ENCODE results near the gene SPEN. TPM values are rescaled to one million over a fixed set of nuclear protein-coding genes. Genes with fewer than 3 reads are reported as not detected.
"Not testable (repeated sequence)": the region's sequence is repeated elsewhere in the genome, so short reads cannot be mapped to it uniquely, and the experiment has no call there.

The SPEN gene
- total RNA-seq, 1 donor from 2014 or later, result 21.4 TPM

DNA sequence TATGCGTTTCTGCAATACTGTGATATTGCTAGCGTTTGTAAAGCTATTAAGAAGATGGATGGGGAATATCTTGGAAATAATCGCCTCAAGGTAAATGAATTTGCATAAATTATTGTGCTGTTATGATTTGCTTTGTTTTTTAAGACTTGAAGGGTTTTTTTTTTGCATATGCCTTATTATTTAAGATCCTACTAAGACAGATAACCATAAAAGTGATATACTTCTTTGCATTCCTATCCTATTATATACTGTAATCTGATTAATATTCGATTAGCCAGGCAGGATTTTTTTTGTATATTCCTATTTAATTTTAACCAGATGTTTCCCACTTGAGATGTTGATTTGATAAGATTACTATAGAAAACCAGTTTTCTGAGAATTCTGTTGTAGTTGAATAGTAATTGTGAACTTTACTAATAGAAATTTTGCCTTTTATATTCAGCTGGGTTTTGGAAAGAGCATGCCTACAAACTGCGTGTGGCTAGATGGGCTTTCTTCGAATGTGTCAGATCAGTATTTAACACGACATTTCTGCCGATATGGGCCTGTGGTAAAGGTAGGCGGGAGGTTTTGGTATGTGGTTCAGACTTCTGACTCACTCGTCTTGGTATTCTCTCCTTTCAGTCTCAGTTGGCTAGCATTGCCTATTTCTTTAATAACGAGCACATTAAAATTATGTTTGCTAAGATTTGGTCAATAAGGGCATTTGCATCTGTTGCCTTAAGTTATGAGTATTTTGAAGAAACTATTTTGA is 71.6 kb downstream of the SPEN start:
- intact Hi-C loops (cut with DNase I), result no loop called here

GRCh38 chr1:15923241-15923640 is 75.7 kb downstream of the SPEN start:
- intact Hi-C loops (cut with DNase I), result no loop called here
- DNase-seq (ENCODE audit: missing footprints) (no peak), ATAC-seq (no peak)

More for the DNA sequence above, 71.6 kb downstream of the SPEN start:
- no peak for ATAC-seq
- no peak for DNase-seq (ENCODE audit: missing footprints)

- intact Hi-C loops (cut with DNase I); ATAC-seq; DNase-seq (ENCODE audit: missing footprints): not testable (repeated sequence)
Observed at GRCh38 chr1:15926448-15926847, 78.9 kb downstream of the SPEN start.

DNA sequence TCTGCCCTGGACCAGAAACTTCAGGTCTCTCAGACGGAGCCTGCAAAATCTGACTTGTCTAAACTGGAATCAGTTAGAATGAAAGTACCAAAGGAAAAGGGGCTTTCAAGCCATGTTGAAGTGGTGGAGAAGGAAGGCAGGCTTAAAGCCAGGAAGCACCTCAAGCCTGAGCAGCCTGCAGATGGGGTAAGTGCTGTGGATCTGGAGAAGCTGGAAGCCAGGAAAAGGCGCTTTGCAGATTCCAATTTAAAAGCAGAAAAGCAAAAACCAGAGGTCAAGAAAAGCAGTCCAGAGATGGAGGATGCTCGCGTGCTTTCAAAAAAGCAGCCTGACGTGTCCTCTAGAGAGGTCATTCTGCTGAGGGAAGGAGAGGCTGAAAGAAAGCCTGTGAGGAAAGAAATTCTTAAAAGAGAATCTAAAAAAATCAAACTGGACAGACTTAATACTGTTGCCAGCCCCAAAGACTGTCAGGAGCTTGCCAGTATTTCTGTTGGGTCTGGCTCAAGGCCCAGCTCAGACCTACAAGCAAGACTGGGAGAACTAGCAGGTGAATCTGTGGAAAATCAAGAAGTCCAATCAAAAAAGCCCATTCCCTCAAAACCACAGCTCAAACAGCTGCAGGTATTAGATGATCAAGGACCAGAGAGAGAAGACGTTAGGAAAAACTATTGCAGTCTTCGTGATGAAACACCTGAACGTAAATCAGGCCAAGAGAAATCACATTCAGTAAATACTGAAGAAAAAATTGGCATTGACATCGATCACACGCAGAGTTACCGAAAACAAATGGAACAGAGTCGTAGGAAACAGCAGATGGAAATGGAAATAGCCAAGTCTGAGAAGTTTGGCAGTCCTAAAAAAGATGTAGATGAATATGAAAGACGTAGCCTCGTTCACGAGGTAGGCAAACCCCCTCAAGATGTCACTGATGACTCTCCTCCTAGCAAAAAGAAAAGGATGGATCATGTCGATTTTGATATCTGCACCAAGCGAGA is 81.8 kb downstream of the SPEN start:
- ATAC-seq (no peak), DNase-seq (ENCODE audit: missing footprints) (no peak)
- intact Hi-C loops (cut with DNase I), result no loop called here

DNA sequence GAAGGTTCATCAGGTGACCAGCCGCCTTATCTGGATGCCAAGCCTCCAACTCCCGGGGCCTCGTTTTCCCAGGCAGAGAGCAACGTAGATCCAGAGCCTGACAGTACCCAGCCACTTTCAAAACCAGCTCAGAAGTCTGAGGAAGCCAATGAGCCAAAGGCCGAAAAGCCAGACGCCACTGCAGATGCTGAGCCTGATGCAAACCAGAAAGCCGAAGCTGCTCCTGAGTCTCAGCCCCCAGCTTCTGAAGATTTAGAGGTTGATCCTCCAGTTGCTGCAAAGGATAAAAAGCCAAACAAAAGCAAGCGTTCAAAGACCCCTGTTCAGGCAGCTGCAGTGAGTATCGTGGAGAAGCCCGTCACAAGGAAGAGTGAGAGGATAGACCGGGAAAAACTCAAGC is 83.9 kb downstream of the SPEN start:
- no peak for DNase-seq (ENCODE audit: missing footprints)
- intact Hi-C loops (cut with DNase I), result no loop called here
- no peak for ATAC-seq

GRCh38 chr1:15931884-15932283 is 84.4 kb downstream of the SPEN start:
- DNase-seq (ENCODE audit: missing footprints) (no peak), ATAC-seq (no peak)
- intact Hi-C loops (cut with DNase I), result no loop called here

GRCh38 chr1:15932612-15933011 is 85.1 kb downstream of the SPEN start:
- no peak for DNase-seq (ENCODE audit: missing footprints)
- intact Hi-C loops (cut with DNase I), result no loop called here
- no peak for ATAC-seq

GRCh38 chr1:15933684-15934083 is 86.2 kb downstream of the SPEN start:
- DNase-seq (ENCODE audit: missing footprints), result no peak

DNA sequence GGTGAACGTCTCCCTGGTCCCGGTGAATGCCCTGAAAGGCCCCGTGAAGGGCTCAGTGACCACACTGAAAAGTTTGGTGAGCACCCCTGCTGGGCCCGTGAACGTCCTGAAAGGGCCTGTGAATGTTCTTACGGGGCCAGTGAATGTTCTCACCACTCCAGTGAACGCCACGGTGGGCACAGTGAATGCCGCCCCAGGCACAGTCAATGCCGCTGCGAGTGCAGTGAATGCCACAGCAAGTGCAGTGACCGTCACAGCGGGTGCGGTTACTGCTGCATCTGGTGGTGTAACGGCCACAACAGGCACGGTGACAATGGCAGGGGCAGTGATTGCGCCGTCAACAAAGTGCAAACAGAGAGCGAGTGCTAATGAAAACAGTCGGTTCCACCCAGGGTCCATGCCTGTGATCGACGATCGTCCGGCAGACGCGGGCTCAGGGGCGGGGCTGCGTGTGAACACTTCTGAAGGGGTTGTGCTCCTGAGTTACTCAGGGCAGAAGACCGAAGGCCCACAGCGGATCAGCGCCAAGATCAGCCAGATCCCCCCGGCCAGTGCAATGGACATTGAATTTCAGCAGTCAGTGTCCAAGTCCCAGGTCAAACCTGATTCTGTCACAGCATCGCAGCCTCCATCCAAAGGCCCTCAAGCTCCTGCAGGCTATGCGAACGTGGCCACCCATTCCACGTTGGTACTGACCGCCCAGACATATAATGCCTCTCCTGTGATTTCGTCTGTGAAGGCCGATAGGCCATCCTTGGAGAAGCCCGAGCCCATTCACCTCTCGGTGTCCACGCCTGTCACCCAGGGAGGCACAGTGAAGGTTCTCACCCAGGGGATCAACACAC is 86.9 kb downstream of the SPEN start:
- intact Hi-C loops (cut with DNase I), result no loop called here
- DNase-seq (ENCODE audit: missing footprints), result no peak
- no peak for ATAC-seq

More at GRCh38 chr1:15933684-15934083, 86.2 kb downstream of the SPEN start:
- intact Hi-C loops (cut with DNase I), result no loop called here
- ATAC-seq, result no peak

GRCh38 chr1:15935056-15935950 is 87.8 kb downstream of the SPEN start:
- no peak for ATAC-seq

DNA sequence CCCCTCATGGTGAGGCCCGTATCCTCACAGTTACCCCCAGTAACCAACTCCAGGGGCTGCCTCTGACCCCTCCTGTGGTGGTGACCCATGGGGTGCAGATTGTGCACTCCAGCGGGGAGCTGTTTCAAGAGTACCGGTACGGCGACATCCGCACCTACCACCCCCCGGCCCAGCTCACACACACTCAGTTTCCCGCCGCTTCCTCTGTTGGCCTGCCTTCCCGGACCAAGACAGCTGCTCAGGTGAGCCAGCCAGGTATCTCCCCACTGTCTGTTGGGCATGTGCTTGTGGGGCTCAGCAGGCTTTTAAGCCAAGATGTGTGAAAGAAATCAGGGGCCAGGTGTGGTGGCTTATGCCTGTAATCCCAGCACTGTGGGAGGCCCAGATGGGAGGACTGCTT is 88.5 kb downstream of the SPEN start:
- no peak for DNase-seq (ENCODE audit: missing footprints)
- intact Hi-C loops (cut with DNase I), result no loop called here
- no peak for ATAC-seq

More at GRCh38 chr1:15935056-15935950, 87.8 kb downstream of the SPEN start:
- DNase-seq (ENCODE audit: missing footprints), result no peak
- intact Hi-C loops (cut with DNase I), result no loop called here

- intact Hi-C loops (cut with DNase I), result no loop called here
- no peak for ATAC-seq
Observed at GRCh38 chr1:15937146-15937545, 89.6 kb downstream of the SPEN start.

DNA sequence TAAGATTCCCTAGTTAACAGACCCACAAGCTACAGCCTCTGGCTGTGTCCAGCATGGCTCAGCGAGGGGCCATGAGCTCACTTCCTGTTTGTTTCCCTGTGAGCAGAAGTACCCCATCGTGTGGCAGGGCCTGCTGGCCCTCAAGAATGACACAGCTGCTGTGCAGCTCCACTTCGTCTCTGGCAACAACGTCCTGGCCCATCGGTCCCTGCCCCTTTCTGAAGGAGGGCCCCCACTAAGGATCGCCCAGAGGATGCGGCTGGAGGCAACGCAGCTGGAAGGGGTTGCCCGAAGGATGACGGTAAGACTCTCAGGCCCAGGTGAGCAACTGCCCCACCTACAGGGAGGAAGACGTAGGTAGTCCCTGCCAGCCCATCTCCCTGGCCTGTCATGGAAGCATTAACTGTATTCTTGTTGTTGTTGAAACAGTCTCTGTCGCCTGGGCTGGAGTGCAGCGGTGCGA is 90.2 kb downstream of the SPEN start:
- no peak for DNase-seq (ENCODE audit: missing footprints)
- intact Hi-C loops (cut with DNase I), result no loop called here
- ATAC-seq, result no peak

More at GRCh38 chr1:15937146-15937545, 89.6 kb downstream of the SPEN start:
- DNase-seq (ENCODE audit: missing footprints), result no peak

GRCh38 chr1:15938628-15939161 is 91.2 kb downstream of the SPEN start:
- intact Hi-C loops (cut with DNase I), result no loop called here

GRCh38 chr1:15939181-15940109 is 91.9 kb downstream of the SPEN start:
- DNase-seq (ENCODE audit: missing footprints) (no peak), ATAC-seq (no peak)

More at GRCh38 chr1:15938628-15939161, 91.2 kb downstream of the SPEN start:
- ATAC-seq (no peak), DNase-seq (ENCODE audit: missing footprints) (no peak)

More at GRCh38 chr1:15939181-15940109, 91.9 kb downstream of the SPEN start:
- intact Hi-C loops (cut with DNase I), result no loop called here
